HepG2 (cell line): Measurements from ENCODE around the gene ADAD2. TPM values are rescaled to one million over a fixed set of nuclear protein-coding genes. Genes with fewer than 3 reads are reported as not detected.

Experiments used
- ARHGAP35 ChIP-seq: sonication (generic); formaldehyde crosslinking; IDR thresholded peaks from 2 replicates; pipeline ENCODE4 v1.9.0; 2022; ENCODE audit warnings: mild to moderate bottlenecking, inconsistent platforms, moderate library complexity, missing genetic modification reagents, borderline replicate concordance
- DR1 ChIP-seq: sonication (generic); formaldehyde crosslinking; IDR thresholded peaks from 2 replicates; pipeline ENCODE4 v1.8.0; 2021; ENCODE audit warnings: mild to moderate bottlenecking, missing genetic modification reagents, inconsistent platforms
- GFI1 ChIP-seq: sonication (generic); formaldehyde crosslinking; IDR thresholded peaks from 2 replicates; pipeline ENCODE4 v1.5.0; 2020; ENCODE audit warnings: missing genetic modification reagents, mild to moderate bottlenecking, borderline replicate concordance
- GZF1 ChIP-seq: sonication (generic); formaldehyde crosslinking; IDR thresholded peaks from 2 replicates; pipeline ENCODE4 v1.5.1; 2020; ENCODE audit warnings: mild to moderate bottlenecking, missing genetic modification reagents
- KDM3A ChIP-seq: IDR thresholded peaks from 2 replicates; pipeline ENCODE4 v1.6.1; 2018; ENCODE audit warnings: low read depth, missing compliant biosample characterization
- PAWR ChIP-seq: sonication (generic); formaldehyde crosslinking; IDR thresholded peaks from 2 replicates; pipeline ENCODE4 v1.4.0; 2020; ENCODE audit warnings: missing genetic modification reagents, mild to moderate bottlenecking, borderline replicate concordance
- PLRG1 ChIP-seq: fragments of 450-650 bp; conservative IDR thresholded peaks from 2 replicates; pipeline ENCODE4 v1.6.1; 2016
- SOX5 ChIP-seq: IDR thresholded peaks from 2 replicates; pipeline ENCODE4 v1.6.1; 2016; ENCODE audit warnings: borderline replicate concordance
- SP1 ChIP-seq, 2 experiments: fragments of 450-650 bp in 1 of 2; sonication (generic) in 1 of 2; formaldehyde crosslinking in 1 of 2; IDR thresholded peaks; 2 replicates each; pipeline versions ENCODE4 v1.4.0 to v1.6.1; 2016 to 2020; ENCODE audit warnings: missing genetic modification reagents in 1 of 2
- TEF ChIP-seq: sonication (generic); formaldehyde crosslinking; IDR thresholded peaks from 2 replicates; pipeline ENCODE4 v1.5.0; 2020; ENCODE audit warnings: missing genetic modification reagents
- ZNF20 ChIP-seq: sonication (generic); formaldehyde crosslinking; IDR thresholded peaks from 2 replicates; pipeline ENCODE4 v1.4.0; 2020; ENCODE audit warnings: mild to moderate bottlenecking, moderate library complexity, missing genetic modification reagents
- ZNF274 ChIP-seq: sonication (generic); formaldehyde crosslinking; IDR thresholded peaks from 2 replicates; pipeline ENCODE4 v1.5.1; 2020; ENCODE audit warnings: mild to moderate bottlenecking, missing genetic modification reagents
- ZNF513 ChIP-seq: sonication (generic); formaldehyde crosslinking; conservative IDR thresholded peaks from 2 replicates; pipeline ENCODE4 v1.5.0; 2020; ENCODE audit warnings: missing genetic modification reagents
- ZNF549 ChIP-seq: sonication (generic); formaldehyde crosslinking; IDR thresholded peaks from 2 replicates; pipeline ENCODE4 v1.5.0; 2020; ENCODE audit warnings: missing genetic modification reagents
- ZNF589 ChIP-seq: sonication (generic); formaldehyde crosslinking; conservative IDR thresholded peaks from 2 replicates; pipeline ENCODE4 v1.8.0; 2022; ENCODE audit warnings: mild to moderate bottlenecking, moderate library complexity, missing genetic modification reagents
- ZNF619 ChIP-seq: sonication (generic); formaldehyde crosslinking; IDR thresholded peaks from 2 replicates; pipeline ENCODE4 v1.4.0; 2020; ENCODE audit warnings: mild to moderate bottlenecking, missing genetic modification reagents
- ZNF784 ChIP-seq: sonication (generic); formaldehyde crosslinking; IDR thresholded peaks from 2 replicates; pipeline ENCODE4 v1.5.1; 2020; ENCODE audit warnings: missing genetic modification reagents, mild to moderate bottlenecking, borderline replicate concordance
- ZSCAN31 ChIP-seq: sonication (generic); formaldehyde crosslinking; IDR thresholded peaks from 2 replicates; pipeline ENCODE4 v1.5.0; 2020; ENCODE audit warnings: low read depth, mild to moderate bottlenecking, missing genetic modification reagents
- polyA plus RNA-seq, 8 experiments: library from polyadenylated mRNA; depleted of rRNA in 3 of 8; stranded (reverse) in 7 of 8; unstranded in 1 of 8; fragments of >200 nt; fragmentation: Illumina TruSeq in 4 of 8; extraction: Trizol in 4 of 8; gene quantifications; 2 replicates each; pipeline versions ENCODE4 v1.2.1 to v1.2.3, GENCODE V29; 2011 to 2016; ENCODE audit warnings: low read depth in 4 of 8, missing spikeins in 1 of 8, mixed read lengths in 1 of 8; ENCODE audit not compliant: insufficient read depth in 1 of 8
- total RNA-seq, 5 experiments: library from RNA; depleted of rRNA; stranded (reverse); fragments of >200 nt; fragmentation: Illumina TruSeq; extraction: Trizol; gene quantifications; 2 replicates each; pipeline ENCODE4 v1.2.3, GENCODE V29; 2016; ENCODE audit warnings: low read depth in 1 of 5
- TF ChIP-seq, protein P1 (sequence below): sonication (generic); formaldehyde crosslinking; IDR thresholded peaks from 2 replicates; pipeline ENCODE4 v1.4.0; 2020; ENCODE audit warnings: missing genetic modification reagents, borderline replicate concordance
- TF ChIP-seq, protein P2 (sequence below): sonication (generic); formaldehyde crosslinking; IDR thresholded peaks from 2 replicates; pipeline ENCODE4 v1.4.0; 2020; ENCODE audit warnings: missing genetic modification reagents

ADAD2 gene
- total and polyA plus RNA-seq, 2 of the 13 experiments (the other 11 are each of a cell fraction or from before 2014, with no cell fraction given) = not detected

GRCh38 chr16:84144859-84145639, 45.9 kb upstream of the ADAD2 start, which contains the start of the genes DNAAF1 and HSDL1 (continued):
- TF ChIP-seq DR1 (CRISPR knock-in tag) = 0 out of 2 replicates have a peak, but pooled peaks have one; percentile 46
- TF ChIP-seq, protein P1, sequence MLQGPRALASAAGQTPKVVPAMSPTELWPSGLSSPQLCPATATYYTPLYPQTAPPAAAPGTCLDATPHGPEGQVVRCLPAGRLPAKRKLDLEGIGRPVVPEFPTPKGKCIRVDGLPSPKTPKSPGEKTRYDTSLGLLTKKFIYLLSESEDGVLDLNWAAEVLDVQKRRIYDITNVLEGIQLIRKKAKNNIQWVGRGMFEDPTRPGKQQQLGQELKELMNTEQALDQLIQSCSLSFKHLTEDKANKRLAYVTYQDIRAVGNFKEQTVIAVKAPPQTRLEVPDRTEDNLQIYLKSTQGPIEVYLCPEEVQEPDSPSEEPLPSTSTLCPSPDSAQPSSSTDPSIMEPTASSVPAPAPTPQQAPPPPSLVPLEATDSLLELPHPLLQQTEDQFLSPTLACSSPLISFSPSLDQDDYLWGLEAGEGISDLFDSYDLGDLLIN (CRISPR knock-in tag) = no peak
- TF ChIP-seq PLRG1 = no peak
- peak; percentile 33; the same call in 1 of the 2 replicates for TF ChIP-seq ARHGAP35 (CRISPR knock-in tag)
- no peak; the same call in 1 of the 2 replicates for TF ChIP-seq SOX5 (CRISPR knock-in tag)
- no peak for TF ChIP-seq GFI1
- TF ChIP-seq, protein P2, sequence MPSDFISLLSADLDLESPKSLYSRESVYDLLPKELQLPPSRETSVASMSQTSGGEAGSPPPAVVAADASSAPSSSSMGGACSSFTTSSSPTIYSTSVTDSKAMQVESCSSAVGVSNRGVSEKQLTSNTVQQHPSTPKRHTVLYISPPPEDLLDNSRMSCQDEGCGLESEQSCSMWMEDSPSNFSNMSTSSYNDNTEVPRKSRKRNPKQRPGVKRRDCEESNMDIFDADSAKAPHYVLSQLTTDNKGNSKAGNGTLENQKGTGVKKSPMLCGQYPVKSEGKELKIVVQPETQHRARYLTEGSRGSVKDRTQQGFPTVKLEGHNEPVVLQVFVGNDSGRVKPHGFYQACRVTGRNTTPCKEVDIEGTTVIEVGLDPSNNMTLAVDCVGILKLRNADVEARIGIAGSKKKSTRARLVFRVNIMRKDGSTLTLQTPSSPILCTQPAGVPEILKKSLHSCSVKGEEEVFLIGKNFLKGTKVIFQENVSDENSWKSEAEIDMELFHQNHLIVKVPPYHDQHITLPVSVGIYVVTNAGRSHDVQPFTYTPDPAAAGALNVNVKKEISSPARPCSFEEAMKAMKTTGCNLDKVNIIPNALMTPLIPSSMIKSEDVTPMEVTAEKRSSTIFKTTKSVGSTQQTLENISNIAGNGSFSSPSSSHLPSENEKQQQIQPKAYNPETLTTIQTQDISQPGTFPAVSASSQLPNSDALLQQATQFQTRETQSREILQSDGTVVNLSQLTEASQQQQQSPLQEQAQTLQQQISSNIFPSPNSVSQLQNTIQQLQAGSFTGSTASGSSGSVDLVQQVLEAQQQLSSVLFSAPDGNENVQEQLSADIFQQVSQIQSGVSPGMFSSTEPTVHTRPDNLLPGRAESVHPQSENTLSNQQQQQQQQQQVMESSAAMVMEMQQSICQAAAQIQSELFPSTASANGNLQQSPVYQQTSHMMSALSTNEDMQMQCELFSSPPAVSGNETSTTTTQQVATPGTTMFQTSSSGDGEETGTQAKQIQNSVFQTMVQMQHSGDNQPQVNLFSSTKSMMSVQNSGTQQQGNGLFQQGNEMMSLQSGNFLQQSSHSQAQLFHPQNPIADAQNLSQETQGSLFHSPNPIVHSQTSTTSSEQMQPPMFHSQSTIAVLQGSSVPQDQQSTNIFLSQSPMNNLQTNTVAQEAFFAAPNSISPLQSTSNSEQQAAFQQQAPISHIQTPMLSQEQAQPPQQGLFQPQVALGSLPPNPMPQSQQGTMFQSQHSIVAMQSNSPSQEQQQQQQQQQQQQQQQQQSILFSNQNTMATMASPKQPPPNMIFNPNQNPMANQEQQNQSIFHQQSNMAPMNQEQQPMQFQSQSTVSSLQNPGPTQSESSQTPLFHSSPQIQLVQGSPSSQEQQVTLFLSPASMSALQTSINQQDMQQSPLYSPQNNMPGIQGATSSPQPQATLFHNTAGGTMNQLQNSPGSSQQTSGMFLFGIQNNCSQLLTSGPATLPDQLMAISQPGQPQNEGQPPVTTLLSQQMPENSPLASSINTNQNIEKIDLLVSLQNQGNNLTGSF = peak; percentile 42; the same call in 1 of the 2 replicates
- no peak for TF ChIP-seq ZNF619 (CRISPR knock-in tag)
- no peak for TF ChIP-seq GZF1 (CRISPR knock-in tag)
- 0 out of 2 replicates have a peak, but pooled peaks have one; percentile 71 for TF ChIP-seq ZNF513
- TF ChIP-seq TEF (CRISPR knock-in tag) = peak; percentile 25; the same call in 1 of the 2 replicates
- no peak for TF ChIP-seq ZNF274 (CRISPR knock-in tag)
- no peak for TF ChIP-seq SP1 (IDR thresholded peaks at IDR 0.05)
- peak; percentile 59 for TF ChIP-seq SP1 (CRISPR knock-in tag; IDR thresholded peaks at IDR 0.05)
- no peak for TF ChIP-seq ZSCAN31 (CRISPR knock-in tag)
- TF ChIP-seq ZNF589 = no peak
- no peak for TF ChIP-seq PAWR (CRISPR knock-in tag)
- no peak for TF ChIP-seq KDM3A
- no peak for TF ChIP-seq ZNF549 (CRISPR knock-in tag)
- TF ChIP-seq ZNF784 = no peak
- no peak for TF ChIP-seq ZNF20 (CRISPR knock-in tag)
